PC-3 (cell line): ENCODE data around the gene KCNC3.

ENCODE experiments used
- EZH2 ChIP-seq: fragments of 300-600 bp; sonication (generic); IDR thresholded peaks from one replicate; pipeline ENCODE4 v1.6.1; 2017; ENCODE audit warnings: antibody characterized with exemption, mild to moderate bottlenecking, low read length; ENCODE audit not compliant: unreplicated experiment
- EZH2phosphoT487 ChIP-seq: fragments of 300-600 bp; sonication (generic); IDR thresholded peaks from 2 replicates; pipeline ENCODE4 v1.6.1; 2018; ENCODE audit warnings: mild to moderate bottlenecking, antibody characterized with exemption, low read length, borderline replicate concordance
- TF ChIP-seq, protein P1 (sequence below): fragments of 300-600 bp; sonication (generic); conservative IDR thresholded peaks from 2 replicates; pipeline ENCODE4 v1.5.1; 2017; ENCODE audit warnings: antibody characterized with exemption, low read depth, mild to moderate bottlenecking, low read length

DNA sequence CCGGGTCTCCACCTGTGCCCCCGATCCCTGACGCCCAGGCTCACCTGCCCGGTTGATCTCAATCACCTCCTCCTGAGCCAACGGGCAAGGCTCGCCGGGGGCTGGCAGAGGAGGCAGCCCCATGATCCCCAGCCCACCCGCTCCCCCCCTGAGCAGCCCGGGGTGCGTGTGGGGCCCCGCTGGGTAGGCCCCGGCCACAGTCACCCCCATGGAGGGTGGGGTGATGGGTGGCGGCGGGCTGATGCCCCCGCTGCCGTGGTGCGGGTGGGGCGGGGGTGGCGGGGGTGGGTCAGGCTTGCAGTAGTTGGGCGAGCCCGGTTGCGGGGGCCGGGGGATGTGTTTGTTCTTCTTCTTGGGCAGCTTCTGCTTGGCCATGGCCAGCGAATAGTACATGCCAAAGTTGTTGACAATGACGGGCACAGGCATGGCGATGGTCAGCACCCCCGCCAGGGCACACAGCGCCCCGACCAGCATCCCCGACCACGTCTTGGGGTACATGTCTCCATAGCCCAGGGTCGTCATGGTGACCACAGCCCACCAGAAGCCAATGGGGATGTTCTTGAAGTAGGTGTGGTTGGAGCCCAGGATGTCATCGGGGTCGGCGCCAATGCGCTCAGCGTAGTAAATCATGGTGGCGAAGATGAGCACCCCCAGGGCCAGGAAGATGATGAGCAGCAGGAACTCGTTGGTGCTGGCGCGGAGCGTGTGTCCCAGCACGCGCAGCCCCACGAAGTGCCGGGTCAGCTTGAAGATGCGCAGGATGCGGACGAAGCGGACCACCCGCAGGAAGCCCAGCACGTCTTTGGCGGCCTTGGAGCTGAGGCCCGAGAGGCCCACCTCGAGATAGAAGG is 6.0 kb downstream of the KCNC3 start:
- TF ChIP-seq, protein P1, sequence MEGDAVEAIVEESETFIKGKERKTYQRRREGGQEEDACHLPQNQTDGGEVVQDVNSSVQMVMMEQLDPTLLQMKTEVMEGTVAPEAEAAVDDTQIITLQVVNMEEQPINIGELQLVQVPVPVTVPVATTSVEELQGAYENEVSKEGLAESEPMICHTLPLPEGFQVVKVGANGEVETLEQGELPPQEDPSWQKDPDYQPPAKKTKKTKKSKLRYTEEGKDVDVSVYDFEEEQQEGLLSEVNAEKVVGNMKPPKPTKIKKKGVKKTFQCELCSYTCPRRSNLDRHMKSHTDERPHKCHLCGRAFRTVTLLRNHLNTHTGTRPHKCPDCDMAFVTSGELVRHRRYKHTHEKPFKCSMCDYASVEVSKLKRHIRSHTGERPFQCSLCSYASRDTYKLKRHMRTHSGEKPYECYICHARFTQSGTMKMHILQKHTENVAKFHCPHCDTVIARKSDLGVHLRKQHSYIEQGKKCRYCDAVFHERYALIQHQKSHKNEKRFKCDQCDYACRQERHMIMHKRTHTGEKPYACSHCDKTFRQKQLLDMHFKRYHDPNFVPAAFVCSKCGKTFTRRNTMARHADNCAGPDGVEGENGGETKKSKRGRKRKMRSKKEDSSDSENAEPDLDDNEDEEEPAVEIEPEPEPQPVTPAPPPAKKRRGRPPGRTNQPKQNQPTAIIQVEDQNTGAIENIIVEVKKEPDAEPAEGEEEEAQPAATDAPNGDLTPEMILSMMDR, result no peak
- TF ChIP-seq EZH2 (no peak), EZH2phosphoT487 (no peak)
